ENCODE results near the gene ECI2.
A peak's percentile ranks its signal among the peaks of the same experiment; 100 is the strongest.

The ECI2 gene

GRCh38 chr6:4138186-4138585 lies 2.8 kb upstream of the ECI2 start:
- no peak for DNase-seq (ENCODE audit: low read depth)

GRCh38 chr6:4136354-4136831 lies 1.0 kb upstream of the ECI2 start:
- no peak for DNase-seq (ENCODE audit: low read depth)

- peak; percentile 96 for DNase-seq (ENCODE audit: low read depth)
Measured at GRCh38 chr6:4135665-4136353, 434 bp upstream of the ECI2 start.

- DNase-seq (ENCODE audit: low read depth), result peak; percentile 32
Measured at GRCh38 chr6:4133941-4134838, 1.2 kb downstream of the ECI2 start.

GRCh38 chr6:4130357-4130987 lies 4.9 kb downstream of the ECI2 start:
- no peak for DNase-seq (ENCODE audit: low read depth)

GRCh38 chr6:4129446-4129845 lies 5.9 kb downstream of the ECI2 start:
- DNase-seq (ENCODE audit: low read depth), result peak; percentile 69

- DNase-seq (ENCODE audit: low read depth), result peak; percentile 38
Measured at GRCh38 chr6:4128748-4129147, 6.6 kb downstream of the ECI2 start.

- peak; percentile 21 for DNase-seq (ENCODE audit: low read depth)
Measured at GRCh38 chr6:4128072-4128471, 7.3 kb downstream of the ECI2 start.

- DNase-seq (ENCODE audit: low read depth), result peak; percentile 94
Measured at GRCh38 chr6:4125933-4126864, 9.2 kb downstream of the ECI2 start.

- no peak for DNase-seq (ENCODE audit: low read depth)
Measured at GRCh38 chr6:4125500-4125899, 9.9 kb downstream of the ECI2 start.

- no peak for DNase-seq (ENCODE audit: low read depth)
Measured at GRCh38 chr6:4124351-4124750, 11.0 kb downstream of the ECI2 start.

GRCh38 chr6:4115741-4116140 lies 19.6 kb downstream of the ECI2 start:
- DNase-seq (ENCODE audit: low read depth), result no peak

GRCh38 chr6:4114123-4114522 lies 21.3 kb downstream of the ECI2 start:
- no peak for DNase-seq (ENCODE audit: low read depth)

- DNase-seq (ENCODE audit: low read depth), result no peak
Measured at GRCh38 chr6:4113649-4114048, 21.7 kb downstream of the ECI2 start.

- no peak for DNase-seq (ENCODE audit: low read depth)
Measured at GRCh38 chr6:4112366-4112765, 23.0 kb downstream of the ECI2 start.

- peak; percentile 81 for DNase-seq (ENCODE audit: low read depth)
Measured at GRCh38 chr6:4109363-4109815, 26.0 kb downstream of the ECI2 start.

- DNase-seq (ENCODE audit: low read depth), result no peak
Measured at GRCh38 chr6:4108561-4109093, 26.7 kb downstream of the ECI2 start.

- DNase-seq (ENCODE audit: low read depth), result no peak
Measured at GRCh38 chr6:4107873-4108272, 27.5 kb downstream of the ECI2 start.

GRCh38 chr6:4105980-4106536 lies 29.3 kb downstream of the ECI2 start:
- no peak for DNase-seq (ENCODE audit: low read depth)

- DNase-seq (ENCODE audit: low read depth), result no peak
Measured at GRCh38 chr6:4103929-4104328, 31.4 kb downstream of the ECI2 start.

GRCh38 chr6:4102687-4103244 lies 32.6 kb downstream of the ECI2 start:
- DNase-seq (ENCODE audit: low read depth), result no peak
